NT2/D1 (cell line): ENCODE measurements around the gene AHDC1.

Experiments used
- SUZ12 ChIP-seq: IDR thresholded peaks from 2 replicates; pipeline ENCODE4 v1.6.1; 2011; ENCODE audit not compliant: insufficient read length, insufficient read depth; ENCODE audit errors: extremely low read depth
- YY1 ChIP-seq: IDR thresholded peaks from 2 replicates; pipeline ENCODE4 v1.6.1; 2011; ENCODE audit not compliant: insufficient read length, insufficient read depth
- ZNF274 ChIP-seq: IDR thresholded peaks from 2 replicates; pipeline ENCODE4 v1.6.1; 2011; ENCODE audit warnings: mild to moderate bottlenecking, low read depth, low read length

DNA sequence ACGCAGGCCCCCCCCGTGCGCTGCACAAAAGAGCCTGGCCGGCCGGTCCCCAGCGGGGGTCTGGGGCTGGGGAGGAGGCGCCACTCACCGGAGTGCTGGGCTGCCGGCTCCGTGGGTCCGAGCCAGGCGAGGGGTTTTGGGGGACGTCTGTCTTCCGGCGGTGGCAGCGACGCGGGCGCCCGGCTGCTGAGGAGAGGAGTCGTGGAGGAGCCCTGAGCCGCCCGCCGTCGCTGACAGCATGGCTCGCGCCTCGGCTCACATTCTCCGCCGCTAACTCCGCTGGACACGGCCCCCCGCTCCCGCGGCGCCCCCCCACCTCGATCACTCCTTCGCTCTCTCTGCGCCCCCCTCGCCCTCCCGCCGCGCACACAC, 649 bp downstream of the AHDC1 start:
- no peak for TF ChIP-seq YY1
- TF ChIP-seq SUZ12 = no peak
- TF ChIP-seq ZNF274 = no peak
